SK-N-SH (cell line): ENCODE results near the gene NCAM1. TPM values are rescaled to one million over a fixed set of nuclear protein-coding genes. Genes with fewer than 3 reads are reported as not detected.

ENCODE experiments used
- CTCF ChIA-PET: fragments of 300-600, 350-600 bp; formaldehyde crosslinking; extraction: SDS; loops from one replicate; lab custom pipeline; 2021; lab: Yijun Ruan, JAX
- POLR2A ChIA-PET: fragments of 350-600 bp; sonication (Branson Sonifier 250); formaldehyde crosslinking; extraction: SDS; loops from one replicate; lab custom pipeline; 2020; ENCODE audit warnings: antibody characterized with exemption, inconsistent platforms; lab: Yijun Ruan, JAX
- DNase-seq: peaks from one replicate; pipeline ENCODE4 v3.0.0; 2012
- H2AFZ ChIP-seq: fragments of 200-600 bp; sonication (generic); 2 replicates; pipeline ENCODE4 v1.8.1; 2016; ENCODE audit warnings: antibody characterized with exemption, mild to moderate bottlenecking, low read depth
- H3F3A ChIP-seq: fragments of 200-600 bp; sonication (generic); replicated peaks from 2 replicates; pipeline ENCODE3; 2016; ENCODE audit warnings: antibody characterized with exemption, mild to moderate bottlenecking; ENCODE audit not compliant: insufficient read depth
- H3K27ac ChIP-seq, 2 experiments: fragments of 200-500 bp in 1 of 2; fragments of 200-600 bp in 1 of 2; sonication (Bioruptor generic) in 1 of 2; sonication (generic), shearing (Covaris generic) in 1 of 2; 2 replicates each; pipeline versions ENCODE4 v1.5.1 to v1.6.1; 2014 to 2016; ENCODE audit warnings: low read depth in 2 of 2, inconsistent platforms in 1 of 2, low read length in 1 of 2, mild to moderate bottlenecking in 1 of 2, mixed read lengths in 1 of 2
- H3K27me3 ChIP-seq: fragments of 200-600 bp; sonication (generic), shearing (Covaris generic); 2 replicates; pipeline ENCODE4 v1.6.1; 2016; ENCODE audit warnings: mixed run types; ENCODE audit not compliant: insufficient read depth
- H3K36me3 ChIP-seq, 2 experiments: fragments of 200-500 bp in 1 of 2; fragments of 200-600 bp in 1 of 2; sonication (Bioruptor generic) in 1 of 2; sonication (generic) in 1 of 2; replicated peaks in 1 of 2; 2 replicates each; pipeline versions ENCODE3 to v1.5.1; 2014 to 2016; ENCODE audit warnings: low read length in 1 of 2, mild to moderate bottlenecking in 1 of 2; ENCODE audit not compliant: insufficient read depth in 2 of 2, control insufficient read depth in 1 of 2
- H3K4me1 ChIP-seq, 2 experiments: fragments of 200-500 bp in 1 of 2; fragments of 200-600 bp in 1 of 2; sonication (Bioruptor generic) in 1 of 2; sonication (generic), shearing (Covaris generic) in 1 of 2; 2 replicates each; pipeline versions ENCODE4 v1.5.1 to v1.6.1; 2014 to 2016; ENCODE audit warnings: low read depth in 1 of 2, low read length in 1 of 2, mixed run types in 1 of 2; ENCODE audit not compliant: insufficient read depth in 2 of 2, control insufficient read depth in 1 of 2
- H3K4me2 ChIP-seq: fragments of 200-600 bp; sonication (generic), shearing (Covaris generic); 2 replicates; pipeline ENCODE4 v1.6.1; 2017; ENCODE audit warnings: mixed run types
- H3K4me3 ChIP-seq, 2 experiments: fragments of 200-500 bp in 1 of 2; fragments of 200-600 bp in 1 of 2; sonication (Bioruptor generic) in 1 of 2; sonication (generic), shearing (Covaris generic) in 1 of 2; 2 replicates each; pipeline versions ENCODE4 v1.5.1 to v1.8.1; 2014 to 2016; ENCODE audit warnings: low read depth in 2 of 2, inconsistent platforms in 1 of 2, low read length in 1 of 2, mild to moderate bottlenecking in 1 of 2, mixed read lengths in 1 of 2, moderate library complexity in 1 of 2
- H3K79me2 ChIP-seq: fragments of 200-600 bp; sonication (generic); 2 replicates; pipeline ENCODE4 v1.8.1; 2017; ENCODE audit warnings: mild to moderate bottlenecking; ENCODE audit not compliant: insufficient read depth
- H3K9ac ChIP-seq: fragments of 200-600 bp; sonication (generic); 2 replicates; pipeline ENCODE4 v1.6.1; 2017; ENCODE audit warnings: mixed run types
- H3K9me2 ChIP-seq: fragments of 200-600 bp; sonication (generic); 2 replicates; pipeline ENCODE4 v1.6.1; 2017; ENCODE audit warnings: mixed run types
- H3K9me3 ChIP-seq: fragments of 200-600 bp; sonication (generic); 2 replicates; pipeline ENCODE4 v1.6.1; 2017; ENCODE audit warnings: mixed run types, mild to moderate bottlenecking, moderate library complexity
- H4K20me1 ChIP-seq: fragments of 200-600 bp; sonication (generic); 2 replicates; pipeline ENCODE4 v1.6.1; 2017; ENCODE audit warnings: mild to moderate bottlenecking, mixed run types; ENCODE audit not compliant: insufficient read depth
- CHD2 ChIP-seq: fragments of 150-350 bp; IDR thresholded peaks from 2 replicates; pipeline ENCODE4 v1.6.1; 2018; ENCODE audit warnings: low read length; ENCODE audit not compliant: partially characterized antibody
- CTCF ChIP-seq: fragments of 200-600 bp; sonication (generic); IDR thresholded peaks from 2 replicates; pipeline ENCODE4 v1.6.1; 2017; ENCODE audit warnings: antibody characterized with exemption, mild to moderate bottlenecking, moderate library complexity
- EZH2phosphoT487 ChIP-seq: fragments of 200-600 bp; sonication (generic); IDR thresholded peaks from 2 replicates; pipeline ENCODE4 v1.6.1; 2017; ENCODE audit warnings: low read depth, mixed run types, mild to moderate bottlenecking, antibody characterized with exemption, moderate library complexity, borderline replicate concordance
- FOXM1 ChIP-seq: IDR thresholded peaks from 2 replicates; pipeline ENCODE4 v1.4.0; 2012; ENCODE audit warnings: low read depth, mild to moderate bottlenecking
- GABPA ChIP-seq: IDR thresholded peaks from 2 replicates; pipeline ENCODE4 v1.4.0; 2012; ENCODE audit warnings: low read depth, mild to moderate bottlenecking
- IRF3 ChIP-seq: fragments of 150-350 bp; IDR thresholded peaks from 2 replicates; pipeline ENCODE4 v1.6.1; 2016; ENCODE audit warnings: mild to moderate bottlenecking, low read depth, low read length
- JUND ChIP-seq: IDR thresholded peaks from 2 replicates; pipeline ENCODE4 v1.4.0; 2012
- MAX ChIP-seq: IDR thresholded peaks from 2 replicates; pipeline ENCODE4 v1.4.0; 2012; ENCODE audit warnings: low read depth
- NFIC ChIP-seq: IDR thresholded peaks from 2 replicates; pipeline ENCODE4 v1.4.0; 2012; ENCODE audit warnings: borderline replicate concordance
- NRF1 ChIP-seq: IDR thresholded peaks from 2 replicates; pipeline ENCODE4 v1.6.1; 2012; ENCODE audit warnings: low read depth, mild to moderate bottlenecking, low read length
- RCOR1 ChIP-seq: fragments of 150-350 bp; IDR thresholded peaks from 2 replicates; pipeline ENCODE4 v1.6.1; 2017; ENCODE audit warnings: antibody characterized with exemption, low read length
- REST ChIP-seq: IDR thresholded peaks from 2 replicates; pipeline ENCODE4 v1.6.1; 2012; ENCODE audit warnings: mild to moderate bottlenecking, low read depth, low read length, moderate library complexity
- RFX5 ChIP-seq: IDR thresholded peaks from 2 replicates; pipeline ENCODE4 v1.6.1; 2012; ENCODE audit warnings: mild to moderate bottlenecking, improper control_type of control experiment, low read length
- USF2 ChIP-seq: fragments of 150-350 bp; IDR thresholded peaks from 2 replicates; pipeline ENCODE4 v1.6.1; 2017; ENCODE audit warnings: antibody characterized with exemption, low read length, low read depth, borderline replicate concordance
- whole genome bisulfite sequencing: methylation state at CpG from one replicate; pipeline ENCODE4 v1.1.6; 2017; ENCODE audit warnings: low lambda C conversion rate; 5-methylcytosine and 5-hydroxymethylcytosine counted together
- polyA plus RNA-seq, 3 experiments: library from polyadenylated mRNA; depleted of rRNA; stranded (reverse); fragments of >200 nt; gene quantifications; 2 replicates each; pipeline ENCODE4 v1.2.3, GENCODE V29; 2012

NCAM1 gene
- polyA plus RNA-seq, 1 of the 3 experiments (the other 2 are of a cell fraction): 19.4 TPM

GRCh38 chr11:113016905-113017304 is 55.7 kb downstream of the NCAM1 start:
- Histone ChIP-seq H3F3A (no peaks in the 10 kb centered on the region), H3K9ac (no peak overlapping the region), H3K79me2 (no peaks in the 10 kb centered on the region), H3K9me2 (no peaks in the 10 kb centered on the region), H3K36me3 (no peaks in the 10 kb centered on the region), H3K27me3 (no peaks in the 10 kb centered on the region), H3K27ac (no peak overlapping the region), H4K20me1 (no peaks in the 10 kb centered on the region), H3K9me3 (no peaks in the 10 kb centered on the region), H3K4me2 (no peak overlapping the region), H2AFZ (no peak overlapping the region), H3K4me1 (peaks cover 10 to 23% of the 10 kb centered on the region in 2 experiments; a peak in 3 of 4 replicates), H3K4me3 (no peak overlapping the region)
- CTCF ChIA-PET: interaction anchor here (0.9 to 3.9 kb wide), 2 partner anchors 98 to 273 kb away, joined by 3 to 20 read pairs; no protein-coding TSS in a partner anchor
- POLR2A ChIA-PET: no interaction called here
- no peak for DNase-seq
- 69% methylated on average over 4 of the region's 4 CpGs for WGBS
- TF ChIP-seq NRF1: no peak
- TF ChIP-seq FOXM1: no peak
- no peak for TF ChIP-seq NFIC
- no peak for TF ChIP-seq CTCF
- no peak for TF ChIP-seq GABPA
- TF ChIP-seq USF2: no peak
- no peak for TF ChIP-seq RCOR1
- TF ChIP-seq IRF3: no peak
- no peak for TF ChIP-seq CHD2
- no peak for TF ChIP-seq MAX
- TF ChIP-seq JUND: no peak
- TF ChIP-seq REST: no peak
- TF ChIP-seq EZH2phosphoT487: no peak
- no peak for TF ChIP-seq RFX5
